Right cardiac atrium (tissue), 5 donors: ENCODE results near the gene MYO10. TPM values are rescaled to one million over a fixed set of nuclear protein-coding genes. Genes with fewer than 3 reads are reported as not detected.

Experiments used
- ATAC-seq, 2 donors: fragments of 200-7000 bp; cut with Tn5 transposase; one replicate each; pipeline versions ENCODE4 v1.8.0 to v1.9.1; 2020; ENCODE audit warnings: moderate library complexity in 2 of 2, mild to moderate bottlenecking in 1 of 2
- DNase-seq, 3 donors: peaks; one replicate each; pipeline ENCODE4 v3.0.0-alpha.2; 2020
- H3K27ac ChIP-seq: one replicate; pipeline ENCODE4 v1.5.1; 2013; ENCODE audit warnings: mild to moderate bottlenecking, low read length, control low read depth, moderate library complexity
- H3K27me3 ChIP-seq: one replicate; pipeline ENCODE4 v1.6.1; 2013; ENCODE audit not compliant: control insufficient read depth, insufficient read depth
- H3K4me1 ChIP-seq: one replicate; pipeline ENCODE4 v1.6.1; 2013; ENCODE audit warnings: low read length; ENCODE audit not compliant: control insufficient read depth, insufficient read depth
- H3K4me3 ChIP-seq: one replicate; pipeline ENCODE4 v1.5.1; 2013; ENCODE audit warnings: low read length, control low read depth
- H3K9me3 ChIP-seq: one replicate; pipeline ENCODE4 v1.6.1; 2013; ENCODE audit warnings: low read length; ENCODE audit not compliant: control insufficient read depth
- WGBS: extraction: QIAGEN DNeasy Blood & Tissue Kit; methylation state at CpG from one replicate; pipeline ENCODE4 v1.1.7; 2013; 5-methylcytosine and 5-hydroxymethylcytosine counted together
- intact Hi-C, 4 donors: fragments of 100-400 bp; cut with DNase I; formaldehyde crosslinking; loops; one replicate each; pipeline versions ENCODE4 v1.11.0 to v1.14.0; 2022 to 2023
- polyA plus RNA-seq: library from polyadenylated mRNA; stranded (reverse); fragments of 200-250 nt; gene quantifications from one replicate; pipeline ENCODE4 v1.2.3, GENCODE V29; 2013
- total RNA-seq, 4 donors: library from RNA; stranded (reverse); fragmentation: NEBNext Ultra II Directional; extraction: Animal tissue kit (Norgen Biotek cat#: 25700); gene quantifications; one replicate each; pipeline ENCODE4 v1.2.1, GENCODE V29; 2021
- donor health status: healthy with polysubstance abuse.
- donor health status: DM: no; HTN: yes; CAD: no.
- donor health status: DM: no; HTN: no; CAD: no.
- donor health status: DM: no; HTN: yes; CAD: no; lungs with severe emphysema.
- donor health status: DM: yes; HTN: yes; CAD: no.

The MYO10 gene
- total and polyA plus RNA-seq, 5 donors: 2.1 to 4.3 (median 3.1) TPM

DNA sequence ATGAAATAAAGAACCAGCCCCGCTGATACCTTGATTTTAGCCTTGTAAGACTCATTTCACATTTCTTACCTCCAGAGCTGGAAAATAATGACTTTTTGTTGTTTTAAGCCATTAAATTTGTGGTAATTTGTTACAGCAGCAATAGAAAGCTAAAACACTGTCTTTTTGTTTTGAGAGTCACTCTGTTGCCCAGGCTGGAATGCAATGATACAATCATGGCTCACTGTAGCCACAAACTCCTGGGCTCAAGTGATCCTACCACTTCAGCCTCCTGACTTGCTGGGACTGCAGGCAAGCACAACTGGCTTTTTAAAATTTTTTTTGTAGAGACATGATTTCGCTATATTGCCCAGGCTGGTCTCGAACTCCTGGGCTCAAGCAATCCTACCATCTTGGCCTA lies 34.7 kb upstream of the MYO10 start:
- Histone ChIP-seq H3K27me3 (no peaks in the 10 kb centered on the region), H3K27ac (no peak overlapping the region), H3K4me3 (no peak overlapping the region), H3K4me1 (no peaks in the 10 kb centered on the region), H3K9me3 (peaks cover 3% of the 10 kb centered on the region)
- intact Hi-C loops: no loop called here
- DNase-seq (no peak), ATAC-seq (no peak)
- 97% methylated on average over 3 of the region's 3 CpGs for whole genome bisulfite sequencing

DNA sequence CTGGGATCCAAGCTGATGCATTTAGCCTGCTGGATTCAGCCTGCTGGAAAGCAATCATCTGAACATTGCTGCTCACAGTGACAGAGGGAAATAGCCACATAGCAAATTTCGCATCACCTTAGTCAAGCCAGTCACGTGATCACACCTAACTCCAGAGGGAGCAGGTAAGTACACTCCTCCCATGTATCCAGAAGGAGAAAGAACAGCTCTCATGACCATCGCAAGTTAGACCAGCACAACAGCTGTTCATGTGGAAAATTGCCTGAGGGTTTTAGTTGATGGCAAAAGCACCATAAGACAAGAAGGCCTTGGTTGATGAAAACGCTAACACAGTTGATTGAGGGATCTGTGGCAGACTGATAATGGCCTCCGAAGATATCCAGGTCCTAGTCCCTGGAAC lies 34.2 kb upstream of the MYO10 start:
- intact Hi-C loops: no loop called here
- Histone ChIP-seq H3K9me3 (peaks cover 3% of the 10 kb centered on the region), H3K4me3 (no peak overlapping the region), H3K4me1 (no peaks in the 10 kb centered on the region), H3K27ac (no peak overlapping the region), H3K27me3 (no peaks in the 10 kb centered on the region)
- DNase-seq: no peak
- WGBS: 82% methylated on average over 5 of the region's 5 CpGs
- ATAC-seq: no peak

GRCh38 chr5:16965581-16965980 lies 29.5 kb upstream of the MYO10 start:
- DNase-seq: no peak
- H3K27me3 ChIP-seq: no peaks in the 10 kb centered on the region
- no peak for ATAC-seq
- H3K4me3 ChIP-seq: no peak overlapping the region
- H3K4me1 ChIP-seq: no peaks in the 10 kb centered on the region
- peaks cover 2% of the 10 kb centered on the region for H3K9me3 ChIP-seq
- intact Hi-C loops: no loop called here
- no peak overlapping the region for H3K27ac ChIP-seq
- WGBS: 50% methylated on average over 1 of the region's 1 CpG

GRCh38 chr5:16963821-16964220 lies 27.7 kb upstream of the MYO10 start:
- Histone ChIP-seq H3K27me3 (no peaks in the 10 kb centered on the region), H3K27ac (no peak overlapping the region), H3K4me3 (no peak overlapping the region), H3K4me1 (no peaks in the 10 kb centered on the region), H3K9me3 (no peaks in the 10 kb centered on the region)
- intact Hi-C loops: no loop called here
- DNase-seq: no peak
- ATAC-seq: no peak
- 86% methylated on average over 7 of the region's 7 CpGs for WGBS

- Histone ChIP-seq H3K27ac (no peak overlapping the region), H3K27me3 (no peaks in the 10 kb centered on the region), H3K4me1 (no peaks in the 10 kb centered on the region), H3K4me3 (no peak overlapping the region), H3K9me3 (no peaks in the 10 kb centered on the region)
- ATAC-seq (no peak), DNase-seq (no peak)
- WGBS: 70% methylated on average over 7 of the region's 7 CpGs
- intact Hi-C loops: no loop called here
Observed at GRCh38 chr5:16961131-16961530, 25.0 kb upstream of the MYO10 start.

DNA sequence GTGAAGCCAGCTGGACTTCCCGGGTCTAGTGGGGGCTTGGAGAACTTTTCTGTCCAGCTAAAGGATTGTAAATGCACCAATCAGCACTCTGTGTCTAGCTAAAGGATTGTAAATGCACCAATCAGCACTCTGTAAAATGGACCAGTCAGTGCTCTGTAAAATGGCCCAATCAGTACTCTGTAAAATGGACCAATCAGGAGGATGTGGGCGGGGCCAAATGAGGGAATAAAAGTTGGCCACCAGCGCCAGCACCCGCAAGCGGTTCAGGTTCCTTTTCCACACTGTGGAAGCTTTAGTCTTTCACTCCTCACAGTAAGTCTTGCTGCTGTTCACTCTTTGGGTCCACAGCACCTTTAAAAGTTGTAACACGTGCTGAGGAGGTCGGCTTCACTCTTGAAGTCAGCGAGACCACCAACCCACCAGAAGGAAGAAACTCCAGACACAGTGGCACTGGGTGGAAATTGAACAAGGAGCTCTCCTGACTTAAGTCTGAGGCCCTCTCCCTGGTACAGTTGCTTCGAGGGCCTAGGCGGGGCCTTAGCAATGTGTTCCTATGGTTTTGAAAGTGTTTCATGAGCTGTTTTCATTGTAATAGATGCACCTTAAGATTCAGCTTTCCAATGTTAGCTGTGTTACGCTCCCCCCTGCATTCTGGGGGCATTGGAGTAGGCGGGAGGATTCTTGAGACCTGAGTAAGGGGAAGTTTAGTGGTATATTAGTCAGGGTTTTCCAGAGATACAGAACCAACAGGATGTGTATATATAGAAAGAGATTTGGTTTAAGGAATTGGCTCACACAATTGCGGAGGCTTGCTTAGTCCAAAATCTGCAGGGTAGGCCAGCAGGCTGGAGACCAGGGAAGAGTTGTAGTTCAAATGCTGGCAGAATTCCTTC lies 21.5 kb upstream of the MYO10 start:
- WGBS: 91% methylated on average over 13 of the region's 13 CpGs
- ATAC-seq: no peak
- DNase-seq: no peak
- intact Hi-C loops: no loop called here
- no peak overlapping the region for H3K4me3 ChIP-seq
- no peaks in the 10 kb centered on the region for H3K27me3 ChIP-seq
- H3K27ac ChIP-seq: no peak overlapping the region
- no peaks in the 10 kb centered on the region for H3K4me1 ChIP-seq
- no peaks in the 10 kb centered on the region for H3K9me3 ChIP-seq

DNA sequence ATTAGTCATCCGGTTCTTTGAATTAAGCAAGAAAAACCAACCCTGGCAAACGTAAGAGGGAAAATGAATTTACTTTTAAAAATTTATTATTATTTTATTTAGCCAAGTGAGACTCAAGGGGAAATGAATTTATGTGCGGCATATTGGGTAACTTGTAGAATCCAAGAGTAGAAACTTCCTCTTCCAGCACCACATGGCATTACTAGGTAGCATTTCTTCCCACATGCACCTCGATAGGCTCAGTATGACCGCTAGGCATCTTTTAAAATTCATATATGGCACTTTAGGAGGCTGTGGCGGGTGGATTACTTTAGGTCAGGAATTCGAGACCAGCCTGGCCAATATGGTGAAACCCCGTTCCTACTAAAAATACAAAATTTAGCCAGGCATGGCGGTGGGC lies 17.6 kb upstream of the MYO10 start:
- Histone ChIP-seq H3K4me3 (no peak overlapping the region), H3K9me3 (no peaks in the 10 kb centered on the region), H3K27me3 (no peaks in the 10 kb centered on the region), H3K27ac (no peak overlapping the region), H3K4me1 (no peaks in the 10 kb centered on the region)
- DNase-seq (no peak), ATAC-seq (no peak)
- intact Hi-C loops: no loop called here
- whole genome bisulfite sequencing: 91% methylated on average over 9 of the region's 9 CpGs

GRCh38 chr5:16952968-16953671 lies 17.0 kb upstream of the MYO10 start:
- WGBS: 90% methylated on average over 6 of the region's 6 CpGs
- intact Hi-C loops: no loop called here

GRCh38 chr5:16946725-16947124 lies 10.6 kb upstream of the MYO10 start:
- WGBS: 80% methylated on average over 1 of the region's 1 CpG
- H3K9me3 ChIP-seq: peaks cover 2% of the 10 kb centered on the region
- no peak overlapping the region for H3K4me3 ChIP-seq
- H3K27me3 ChIP-seq: no peaks in the 10 kb centered on the region
- H3K4me1 ChIP-seq: no peaks in the 10 kb centered on the region
- no peak for DNase-seq
- H3K27ac ChIP-seq: no peak overlapping the region
- intact Hi-C loops: no loop called here
- ATAC-seq: no peak

More at GRCh38 chr5:16952968-16953671, 17.0 kb upstream of the MYO10 start:
- Histone ChIP-seq H3K4me3 (no peak overlapping the region), H3K27ac (no peak overlapping the region), H3K27me3 (no peaks in the 10 kb centered on the region), H3K4me1 (no peaks in the 10 kb centered on the region), H3K9me3 (no peaks in the 10 kb centered on the region)
- no peak for ATAC-seq
- DNase-seq: no peak

- intact Hi-C loops: no loop called here
- no peaks in the 10 kb centered on the region for H3K27me3 ChIP-seq
- WGBS: 72% methylated on average over 6 of the region's 6 CpGs
Observed at GRCh38 chr5:16944816-16945562, 8.9 kb upstream of the MYO10 start.

More at GRCh38 chr5:16944816-16945562, 8.9 kb upstream of the MYO10 start:
- Histone ChIP-seq H3K4me1 (no peaks in the 10 kb centered on the region), H3K9me3 (peaks cover 2% of the 10 kb centered on the region), H3K4me3 (no peak overlapping the region), H3K27ac (no peak overlapping the region)
- DNase-seq: no peak
- no peak for ATAC-seq
